ENCODE results near the gene ZNF664. TPM values are rescaled to one million over a fixed set of nuclear protein-coding genes. Genes with fewer than 3 reads are reported as not detected.

Gene ZNF664
- polyA plus RNA-seq, 1 experiment, result 42.4 TPM

DNA sequence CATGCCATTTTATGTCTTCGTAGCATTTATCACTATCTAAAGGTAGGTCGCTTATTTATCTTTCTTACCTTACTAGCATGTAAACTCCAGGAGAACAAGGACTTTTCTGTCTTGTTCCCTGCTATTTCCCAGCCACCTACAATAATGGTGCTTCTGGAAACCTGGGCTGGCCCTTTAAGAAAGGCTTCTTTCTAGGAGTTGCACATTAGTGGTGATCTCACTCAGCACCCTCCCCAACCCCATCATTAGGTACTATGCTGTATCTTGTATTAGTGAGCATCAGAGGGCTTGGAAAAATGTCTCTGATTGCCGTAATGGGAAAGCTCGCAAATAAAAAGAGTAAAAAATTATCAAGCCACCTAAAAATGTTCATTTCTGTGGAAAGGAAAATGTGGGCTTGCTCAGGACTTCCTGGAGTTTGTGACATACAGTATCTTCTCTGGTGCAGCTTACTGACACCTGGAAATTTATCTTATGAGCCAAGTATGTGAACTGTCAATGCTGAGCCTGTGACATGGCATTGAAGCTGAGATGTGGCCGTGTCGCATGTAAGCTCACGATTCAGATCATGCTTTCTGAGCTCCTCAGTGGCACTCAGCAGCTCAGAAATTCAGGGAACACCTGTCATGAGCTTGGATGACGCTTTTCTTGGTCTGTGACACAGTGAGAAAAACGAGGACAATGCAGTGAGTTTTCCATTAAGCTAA is 12.8 kb upstream of the ZNF664 start:
- CTCF ChIA-PET, result interaction anchor here (0.6 kb wide), 1 partner anchor 13 kb away, joined by 3 read pairs; no protein-coding TSS in a partner anchor
- Histone ChIP-seq H3K27me3 (ENCODE audit: control insufficient read depth, insufficient read depth, low read length) (no peaks in the 10 kb centered on the region), H3K36me3 (ENCODE audit: control insufficient read depth, insufficient read depth, low read length) (no peaks in the 10 kb centered on the region; the same call in none of the 2 replicates), H3K4me3 (ENCODE audit: low read depth, low read length) (no peak overlapping the region)
- POLR2A ChIA-PET, result no interaction called here
- no peak for DNase-seq (ENCODE audit: low read depth)
- TF ChIP-seq, protein P1, sequence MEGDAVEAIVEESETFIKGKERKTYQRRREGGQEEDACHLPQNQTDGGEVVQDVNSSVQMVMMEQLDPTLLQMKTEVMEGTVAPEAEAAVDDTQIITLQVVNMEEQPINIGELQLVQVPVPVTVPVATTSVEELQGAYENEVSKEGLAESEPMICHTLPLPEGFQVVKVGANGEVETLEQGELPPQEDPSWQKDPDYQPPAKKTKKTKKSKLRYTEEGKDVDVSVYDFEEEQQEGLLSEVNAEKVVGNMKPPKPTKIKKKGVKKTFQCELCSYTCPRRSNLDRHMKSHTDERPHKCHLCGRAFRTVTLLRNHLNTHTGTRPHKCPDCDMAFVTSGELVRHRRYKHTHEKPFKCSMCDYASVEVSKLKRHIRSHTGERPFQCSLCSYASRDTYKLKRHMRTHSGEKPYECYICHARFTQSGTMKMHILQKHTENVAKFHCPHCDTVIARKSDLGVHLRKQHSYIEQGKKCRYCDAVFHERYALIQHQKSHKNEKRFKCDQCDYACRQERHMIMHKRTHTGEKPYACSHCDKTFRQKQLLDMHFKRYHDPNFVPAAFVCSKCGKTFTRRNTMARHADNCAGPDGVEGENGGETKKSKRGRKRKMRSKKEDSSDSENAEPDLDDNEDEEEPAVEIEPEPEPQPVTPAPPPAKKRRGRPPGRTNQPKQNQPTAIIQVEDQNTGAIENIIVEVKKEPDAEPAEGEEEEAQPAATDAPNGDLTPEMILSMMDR (IDR thresholded peaks at IDR 0.05; ENCODE audit: insufficient read depth, low read depth, low read length), result no peak

DNA sequence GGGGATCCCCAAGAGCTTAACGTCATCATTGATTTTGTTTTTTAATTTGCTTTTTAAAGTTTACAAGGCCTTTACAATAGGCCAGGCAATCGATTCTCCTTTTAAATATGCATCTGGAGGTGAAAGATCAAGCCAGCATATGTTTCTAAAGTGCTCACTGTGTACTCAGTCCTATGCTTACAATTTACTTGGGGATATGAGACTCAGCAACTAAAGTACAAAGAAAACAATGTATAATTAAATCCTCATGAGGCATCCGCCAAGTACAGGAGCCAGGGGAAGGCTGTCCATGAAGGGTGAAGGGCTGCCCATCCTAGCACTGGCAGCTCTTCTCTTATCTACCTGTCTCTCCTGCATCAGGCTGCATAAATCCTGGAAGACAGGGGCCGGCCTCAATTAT is 12.2 kb upstream of the ZNF664 start:
- CTCF ChIA-PET, result interaction anchor here (0.6 kb wide), 1 partner anchor 13 kb away, joined by 3 read pairs; no protein-coding TSS in a partner anchor

DNA sequence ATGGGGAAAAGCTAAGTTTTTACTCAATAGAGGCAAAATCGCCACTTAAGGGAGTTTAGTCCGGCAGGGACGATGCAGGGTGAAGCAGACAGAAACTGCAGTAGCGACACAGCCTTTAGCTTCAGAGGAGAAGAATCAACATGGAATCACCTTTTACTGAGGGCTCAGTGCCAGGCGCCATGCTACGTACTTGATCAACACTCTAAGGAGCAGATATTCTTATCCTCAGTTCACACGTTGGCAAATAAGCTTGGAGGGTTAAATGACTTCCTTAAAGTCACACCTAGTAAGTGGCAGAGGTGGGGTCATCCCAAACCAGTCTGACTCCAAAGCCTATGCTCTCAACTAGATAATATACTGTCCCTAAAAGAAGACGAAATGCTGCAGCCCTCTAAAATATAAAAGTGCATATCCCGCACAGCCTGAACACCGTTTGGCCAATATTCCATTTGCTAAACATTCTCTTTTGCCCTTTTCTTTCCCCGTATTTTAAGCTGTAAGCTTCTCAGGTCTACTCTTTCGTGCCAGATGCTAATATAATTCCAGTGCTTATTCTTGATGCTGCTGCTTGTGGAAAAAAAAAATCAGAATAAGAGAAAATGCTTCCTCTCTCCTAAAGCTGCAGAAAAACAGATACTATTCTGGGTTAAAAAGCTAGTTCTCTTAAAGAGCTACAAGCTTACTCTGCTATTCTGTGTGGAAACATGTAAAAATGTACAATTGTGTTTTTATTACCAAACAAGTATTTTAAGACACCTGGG is 11.2 kb upstream of the ZNF664 start:
- TF ChIP-seq, protein P1 (IDR thresholded peaks at IDR 0.05; ENCODE audit: insufficient read depth, low read depth, low read length), result no peak
- H3K27me3 ChIP-seq (ENCODE audit: control insufficient read depth, insufficient read depth, low read length), result no peaks in the 10 kb centered on the region
- no peak overlapping the region for H3K4me3 ChIP-seq (ENCODE audit: low read depth, low read length)
- DNase-seq (ENCODE audit: low read depth), result no peak
- no peaks in the 10 kb centered on the region; the same call in none of the 2 replicates for H3K36me3 ChIP-seq (ENCODE audit: control insufficient read depth, insufficient read depth, low read length)
- POLR2A ChIA-PET, result interaction anchor here (0.7 kb wide), 1 partner anchor 24 kb away, joined by 3 read pairs; no protein-coding TSS in a partner anchor
- CTCF ChIA-PET, result no interaction called here

More for the DNA sequence above, 12.2 kb upstream of the ZNF664 start:
- Histone ChIP-seq H3K4me3 (ENCODE audit: low read depth, low read length) (no peak overlapping the region), H3K27me3 (ENCODE audit: control insufficient read depth, insufficient read depth, low read length) (no peaks in the 10 kb centered on the region), H3K36me3 (ENCODE audit: control insufficient read depth, insufficient read depth, low read length) (no peaks in the 10 kb centered on the region; the same call in none of the 2 replicates)
- DNase-seq (ENCODE audit: low read depth), result no peak
- POLR2A ChIA-PET, result no interaction called here
- TF ChIP-seq, protein P1 (IDR thresholded peaks at IDR 0.05; ENCODE audit: insufficient read depth, low read depth, low read length), result no peak

DNA sequence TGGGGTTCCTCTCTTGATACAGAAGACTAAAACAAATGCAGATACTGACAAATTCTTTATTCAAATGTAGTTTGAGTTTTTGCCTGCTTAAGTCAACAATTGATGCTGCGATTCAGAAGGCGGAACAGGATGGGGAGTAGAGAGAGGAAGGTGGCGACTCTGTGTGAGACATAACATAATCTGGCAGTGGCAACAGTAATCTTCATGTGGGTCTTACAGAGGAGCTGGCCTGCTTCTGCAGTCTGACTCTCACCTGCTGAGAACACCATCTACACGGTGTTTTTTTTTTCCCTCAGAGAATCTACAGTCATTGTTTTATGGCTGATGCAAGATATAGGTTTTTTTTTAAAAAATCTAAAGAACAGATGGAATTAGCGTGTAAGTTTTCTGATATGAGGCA is 10.5 kb upstream of the ZNF664 start:
- POLR2A ChIA-PET, result no interaction called here
- DNase-seq (ENCODE audit: low read depth), result no peak
- CTCF ChIA-PET, result interaction anchor here (1.2 to 1.6 kb wide), 2 partner anchors 9 to 23 kb away, joined by 4 to 5 read pairs; no protein-coding TSS in a partner anchor
- TF ChIP-seq, protein P1 (IDR thresholded peaks at IDR 0.05; ENCODE audit: insufficient read depth, low read depth, low read length), result no peak
- Histone ChIP-seq H3K27me3 (ENCODE audit: control insufficient read depth, insufficient read depth, low read length) (no peaks in the 10 kb centered on the region), H3K36me3 (ENCODE audit: control insufficient read depth, insufficient read depth, low read length) (no peaks in the 10 kb centered on the region; the same call in none of the 2 replicates), H3K4me3 (ENCODE audit: low read depth, low read length) (no peak overlapping the region)

DNA sequence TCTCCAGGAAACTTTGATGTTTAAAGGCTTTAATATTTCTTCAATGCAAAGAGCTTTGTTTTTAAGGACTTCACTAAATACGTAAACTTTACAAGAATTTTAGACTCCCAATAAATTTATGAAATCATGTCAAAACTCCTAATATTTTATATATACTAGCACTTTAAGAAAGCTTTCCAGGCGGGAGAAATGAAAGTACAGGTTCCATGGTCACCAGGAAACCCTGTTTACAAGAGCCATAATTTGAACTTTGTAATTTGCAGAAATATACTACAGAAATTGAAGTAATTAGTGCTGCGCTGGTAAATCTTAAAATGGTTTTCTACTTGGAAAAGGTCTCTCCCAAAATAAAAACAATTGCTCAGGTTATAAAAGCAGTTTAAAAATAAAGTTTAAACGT is 9.2 kb upstream of the ZNF664 start:
- POLR2A ChIA-PET, result no interaction called here
- Histone ChIP-seq H3K36me3 (ENCODE audit: control insufficient read depth, insufficient read depth, low read length) (no peaks in the 10 kb centered on the region; the same call in 1 of the 2 replicates), H3K27me3 (ENCODE audit: control insufficient read depth, insufficient read depth, low read length) (no peaks in the 10 kb centered on the region), H3K4me3 (ENCODE audit: low read depth, low read length) (no peak overlapping the region)
- CTCF ChIA-PET, result interaction anchor here (1.6 to 1.9 kb wide), 2 partner anchors 8 to 25 kb away, joined by 4 to 8 read pairs; no protein-coding TSS in a partner anchor
- no peak for DNase-seq (ENCODE audit: low read depth)
- TF ChIP-seq, protein P1 (IDR thresholded peaks at IDR 0.05; ENCODE audit: insufficient read depth, low read depth, low read length), result no peak

Data from BJ (cell line).